ENCODE results near the gene BTNL2. TPM values are rescaled to one million over a fixed set of nuclear protein-coding genes. Genes with fewer than 3 reads are reported as not detected.
"Not testable (repeated sequence)": the region's sequence is repeated elsewhere in the genome, so short reads cannot be mapped to it uniquely, and the experiment has no call there.

Gene BTNL2
- total and polyA plus RNA-seq, 2 donors from 2014 or later, result not detected

DNA sequence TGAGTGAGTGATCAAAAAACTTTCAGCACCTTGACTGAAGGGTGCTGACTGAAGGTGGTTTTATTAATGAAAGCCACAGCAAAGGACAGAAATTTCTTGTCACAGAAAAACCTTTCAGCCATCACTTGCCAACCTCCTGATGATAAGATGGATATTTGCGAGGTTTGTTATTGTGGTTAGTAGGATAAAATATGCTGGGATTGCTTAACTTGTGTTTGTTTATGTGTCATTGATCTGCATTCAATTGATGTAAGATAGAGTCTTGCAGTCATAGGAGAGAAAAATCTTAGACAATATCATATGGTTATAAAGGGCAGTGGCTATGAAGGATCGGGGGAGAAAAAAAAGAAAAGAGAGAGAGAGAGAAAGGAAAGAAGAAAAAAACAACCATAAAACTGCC lies 36.5 kb downstream of the BTNL2 start:
- Histone ChIP-seq H3K4me3 (ENCODE audit: low read length in 3 of 3) (no peak overlapping the region), H3K9ac (ENCODE audit: low read length in 3 of 3) (no peak overlapping the region), H3K9me3 (ENCODE audit: control insufficient read depth in 2 of 3, insufficient read depth in 1 of 3, low read length in 3 of 3) (no peaks in the 10 kb centered on the region), H3K4me1 (ENCODE audit: control insufficient read depth in 2 of 3, insufficient read depth in 2 of 3, low read depth in 1 of 3, low read length in 3 of 3) (no peaks in the 10 kb centered on the region), H3K27me3 (ENCODE audit: control insufficient read depth, insufficient read depth, low read length) (no peaks in the 10 kb centered on the region), H3K27ac (ENCODE audit: low read depth in 2 of 2, low read length in 2 of 2) (no peak overlapping the region), H3K36me3 (ENCODE audit: control insufficient read depth in 2 of 3, insufficient read depth in 3 of 3, low read length in 3 of 3) (no peaks in the 10 kb centered on the region)
- no peak for DNase-seq
- TF ChIP-seq, protein P1, sequence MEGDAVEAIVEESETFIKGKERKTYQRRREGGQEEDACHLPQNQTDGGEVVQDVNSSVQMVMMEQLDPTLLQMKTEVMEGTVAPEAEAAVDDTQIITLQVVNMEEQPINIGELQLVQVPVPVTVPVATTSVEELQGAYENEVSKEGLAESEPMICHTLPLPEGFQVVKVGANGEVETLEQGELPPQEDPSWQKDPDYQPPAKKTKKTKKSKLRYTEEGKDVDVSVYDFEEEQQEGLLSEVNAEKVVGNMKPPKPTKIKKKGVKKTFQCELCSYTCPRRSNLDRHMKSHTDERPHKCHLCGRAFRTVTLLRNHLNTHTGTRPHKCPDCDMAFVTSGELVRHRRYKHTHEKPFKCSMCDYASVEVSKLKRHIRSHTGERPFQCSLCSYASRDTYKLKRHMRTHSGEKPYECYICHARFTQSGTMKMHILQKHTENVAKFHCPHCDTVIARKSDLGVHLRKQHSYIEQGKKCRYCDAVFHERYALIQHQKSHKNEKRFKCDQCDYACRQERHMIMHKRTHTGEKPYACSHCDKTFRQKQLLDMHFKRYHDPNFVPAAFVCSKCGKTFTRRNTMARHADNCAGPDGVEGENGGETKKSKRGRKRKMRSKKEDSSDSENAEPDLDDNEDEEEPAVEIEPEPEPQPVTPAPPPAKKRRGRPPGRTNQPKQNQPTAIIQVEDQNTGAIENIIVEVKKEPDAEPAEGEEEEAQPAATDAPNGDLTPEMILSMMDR (IDR thresholded peaks at IDR 0.05; ENCODE audit: borderline replicate concordance, extremely low read depth, insufficient read depth), result no peak
- intact Hi-C loops (cut with DNase I), result no loop called here
- no peak for FAIRE-seq

DNA sequence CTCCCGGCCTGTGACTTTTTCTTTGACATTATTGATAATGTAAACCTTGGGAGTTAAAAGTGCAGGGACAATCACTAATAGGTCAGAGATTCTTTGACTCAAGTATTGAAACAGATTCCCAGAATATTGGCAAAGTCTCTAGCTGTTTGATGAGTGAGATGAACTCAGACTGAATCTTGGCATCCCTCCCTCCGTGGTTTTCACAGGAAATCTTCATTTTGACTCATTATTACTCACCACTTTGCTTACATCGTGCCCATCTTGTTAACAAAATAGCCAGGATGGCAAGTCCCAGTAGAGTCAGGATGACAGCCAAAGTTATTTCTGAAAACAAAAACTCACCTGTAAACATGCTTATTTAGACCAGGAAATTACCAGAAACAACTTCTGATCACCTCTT lies 37.3 kb downstream of the BTNL2 start:
- Histone ChIP-seq H3K9me3 (ENCODE audit: control insufficient read depth in 2 of 3, insufficient read depth in 1 of 3, low read length in 3 of 3) (no peaks in the 10 kb centered on the region), H3K9ac (ENCODE audit: low read length in 3 of 3) (no peak overlapping the region), H3K4me3 (ENCODE audit: low read length in 3 of 3) (no peak overlapping the region), H3K36me3 (ENCODE audit: control insufficient read depth in 2 of 3, insufficient read depth in 3 of 3, low read length in 3 of 3) (no peaks in the 10 kb centered on the region), H3K27ac (ENCODE audit: low read depth in 2 of 2, low read length in 2 of 2) (no peak overlapping the region), H3K4me1 (ENCODE audit: control insufficient read depth in 2 of 3, insufficient read depth in 2 of 3, low read depth in 1 of 3, low read length in 3 of 3) (no peaks in the 10 kb centered on the region), H3K27me3 (ENCODE audit: control insufficient read depth, insufficient read depth, low read length) (no peaks in the 10 kb centered on the region)
- no peak for DNase-seq
- FAIRE-seq, result no peak
- TF ChIP-seq, protein P1 (IDR thresholded peaks at IDR 0.05; ENCODE audit: borderline replicate concordance, extremely low read depth, insufficient read depth), result no peak
- intact Hi-C loops (cut with DNase I), result no loop called here

DNA sequence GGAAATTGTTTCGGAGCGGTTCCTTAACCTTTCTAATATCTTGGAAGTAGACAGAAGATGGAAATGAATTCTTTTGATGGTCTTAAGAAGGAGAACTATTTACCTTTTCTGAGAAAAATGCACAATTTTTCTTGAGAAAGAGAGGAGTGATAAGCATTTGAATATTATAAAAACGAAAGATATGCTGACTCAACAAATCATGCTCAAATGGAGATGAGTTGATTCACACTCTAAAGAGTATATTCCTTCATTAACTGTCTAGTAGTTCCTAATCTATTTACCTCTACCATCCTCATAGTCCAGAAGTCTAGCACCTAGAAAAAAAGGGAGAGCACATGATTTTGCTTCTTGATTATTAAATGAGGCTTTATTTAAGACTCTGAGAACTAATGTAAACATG lies 39.3 kb downstream of the BTNL2 start:
- TF ChIP-seq, protein P1 (IDR thresholded peaks at IDR 0.05; ENCODE audit: borderline replicate concordance, extremely low read depth, insufficient read depth), result no peak
- H3K27me3 ChIP-seq (ENCODE audit: control insufficient read depth, insufficient read depth, low read length), result no peaks in the 10 kb centered on the region
- no peak overlapping the region for H3K9ac ChIP-seq (ENCODE audit: low read length in 3 of 3)
- H3K4me1 ChIP-seq (ENCODE audit: control insufficient read depth in 2 of 3, insufficient read depth in 2 of 3, low read depth in 1 of 3, low read length in 3 of 3), result no peaks in the 10 kb centered on the region
- DNase-seq (no peak), FAIRE-seq (no peak)
- intact Hi-C loops (cut with DNase I), result no loop called here
- H3K4me3 ChIP-seq (ENCODE audit: low read length in 3 of 3), result no peak overlapping the region
- H3K9me3 ChIP-seq (ENCODE audit: control insufficient read depth in 2 of 3, insufficient read depth in 1 of 3, low read length in 3 of 3), result no peaks in the 10 kb centered on the region
- H3K27ac ChIP-seq (ENCODE audit: low read depth in 2 of 2, low read length in 2 of 2), result no peak overlapping the region
- H3K36me3 ChIP-seq (ENCODE audit: control insufficient read depth in 2 of 3, insufficient read depth in 3 of 3, low read length in 3 of 3), result no peaks in the 10 kb centered on the region

DNA sequence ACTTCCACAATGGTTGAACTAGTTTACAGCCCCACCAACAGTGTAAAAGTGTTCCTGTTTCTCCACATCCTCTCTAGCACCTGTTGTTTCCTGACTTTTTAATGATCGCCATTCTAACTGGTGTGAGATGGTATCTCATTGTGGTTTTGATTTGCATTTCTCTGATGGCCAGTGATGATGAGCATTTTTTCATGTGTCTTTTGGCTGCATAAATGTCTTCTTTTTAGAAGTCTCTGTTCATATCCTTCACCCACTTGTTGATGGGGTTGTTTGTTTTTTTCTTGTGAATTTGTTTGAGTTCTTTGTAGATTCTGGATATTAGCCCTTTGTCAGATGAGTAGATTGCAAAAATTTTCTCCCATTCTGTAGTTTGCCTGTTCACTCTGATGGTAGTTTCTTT lies 47.8 kb downstream of the BTNL2 start:
- DNase-seq; H3K4me1 ChIP-seq (ENCODE audit: control insufficient read depth in 2 of 3, insufficient read depth in 2 of 3, low read depth in 1 of 3, low read length in 3 of 3); H3K9ac ChIP-seq (ENCODE audit: low read length in 3 of 3); H3K27ac ChIP-seq (ENCODE audit: low read depth in 2 of 2, low read length in 2 of 2); H3K4me3 ChIP-seq (ENCODE audit: low read length in 3 of 3); intact Hi-C loops (cut with DNase I); H3K9me3 ChIP-seq (ENCODE audit: control insufficient read depth in 2 of 3, insufficient read depth in 1 of 3, low read length in 3 of 3); H3K36me3 ChIP-seq (ENCODE audit: control insufficient read depth in 2 of 3, insufficient read depth in 3 of 3, low read length in 3 of 3); FAIRE-seq; H3K27me3 ChIP-seq (ENCODE audit: control insufficient read depth, insufficient read depth, low read length): not testable (repeated sequence)

DNA sequence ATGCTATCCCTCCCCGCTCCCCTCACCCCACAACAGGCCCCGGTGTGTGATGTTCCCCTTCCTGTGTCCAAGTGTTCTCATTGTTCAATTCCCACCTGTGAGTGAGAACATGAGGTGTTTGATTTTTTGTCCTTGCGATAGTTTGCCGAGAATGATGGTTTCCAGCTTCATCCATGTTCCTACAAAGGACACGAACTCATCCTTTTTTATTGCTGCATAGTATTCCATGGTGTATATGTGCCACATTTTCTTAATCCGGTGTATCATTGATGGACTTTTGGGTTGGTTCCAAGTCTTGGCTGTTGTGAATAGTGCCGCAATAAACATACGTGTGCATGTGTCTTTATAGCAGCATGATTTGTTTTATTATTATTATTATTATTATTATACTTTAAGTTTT lies 48.4 kb downstream of the BTNL2 start:
- H3K9me3 ChIP-seq (ENCODE audit: control insufficient read depth in 2 of 3, insufficient read depth in 1 of 3, low read length in 3 of 3); H3K36me3 ChIP-seq (ENCODE audit: control insufficient read depth in 2 of 3, insufficient read depth in 3 of 3, low read length in 3 of 3); DNase-seq; H3K4me1 ChIP-seq (ENCODE audit: control insufficient read depth in 2 of 3, insufficient read depth in 2 of 3, low read depth in 1 of 3, low read length in 3 of 3); H3K27me3 ChIP-seq (ENCODE audit: control insufficient read depth, insufficient read depth, low read length); FAIRE-seq; intact Hi-C loops (cut with DNase I); H3K27ac ChIP-seq (ENCODE audit: low read depth in 2 of 2, low read length in 2 of 2); H3K4me3 ChIP-seq (ENCODE audit: low read length in 3 of 3); H3K9ac ChIP-seq (ENCODE audit: low read length in 3 of 3): not testable (repeated sequence)
